B cell (primary cell): ENCODE results near the gene TGFBR2. TPM values are rescaled to one million over a fixed set of nuclear protein-coding genes. Genes with fewer than 3 reads are reported as not detected.

Source experiments
- ATAC-seq: fragments of 200-7000 bp; cut with Tn5 transposase; one replicate; pipeline ENCODE4 v1.10.0; 2021; ENCODE audit warnings: low read depth, mild to moderate bottlenecking, moderate number of reproducible peaks, moderate library complexity
- CTCF ChIA-PET: fragments of 350-600 bp; sonication (Branson Sonifier 250); formaldehyde crosslinking; loops from one replicate; lab custom pipeline; 2021; ENCODE audit warnings: antibody characterized with exemption, inconsistent platforms; lab: Charles Lee
- POLR2A ChIA-PET: fragments of 350-600 bp; sonication (Branson Sonifier 250); formaldehyde crosslinking; loops from one replicate; lab custom pipeline; 2021; ENCODE audit warnings: antibody characterized with exemption; lab: Charles Lee
- DNase-seq: peaks from one replicate; pipeline ENCODE4 v3.0.0; 2013
- H2AFZ ChIP-seq: 2 replicates; pipeline ENCODE4 v1.6.1; 2012; ENCODE audit warnings: mild to moderate bottlenecking, low read depth, low read length; ENCODE audit not compliant: insufficient read depth, poor library complexity, severe bottlenecking
- H3K27ac ChIP-seq, 2 donors: 1 replicate in 1 of 2; 2 replicates in 1 of 2; pipeline ENCODE4 v1.5.1; 2012 to 2013; ENCODE audit warnings: low read length in 2 of 2, mild to moderate bottlenecking in 2 of 2, moderate library complexity in 1 of 2
- H3K27me3 ChIP-seq, 4 experiments: fragments of 200-600 bp in 1 of 4; sonication (generic) in 1 of 4; replicated peaks in 1 of 4; 1 replicate in 2 of 4; 2 replicates in 2 of 4; pipeline versions ENCODE4 v1.6.1 to v1.7.0; 2013 to 2016; ENCODE audit warnings: low read length in 3 of 4, mild to moderate bottlenecking in 2 of 4, mixed read lengths in 1 of 4, moderate library complexity in 1 of 4; ENCODE audit not compliant: insufficient read depth in 4 of 4, control insufficient read depth in 3 of 4; ENCODE audit errors: control extremely low read depth in 1 of 4
- H3K36me3 ChIP-seq, 2 experiments: replicated peaks in 1 of 2; 1 replicate in 1 of 2; 2 replicates in 1 of 2; pipeline versions ENCODE4 v1.6.1 to v1.7.1; 2013; ENCODE audit warnings: low read length in 1 of 2; ENCODE audit not compliant: insufficient read depth in 2 of 2, control insufficient read depth in 1 of 2; ENCODE audit errors: control extremely low read depth in 1 of 2, extremely low read depth in 1 of 2
- H3K4me1 ChIP-seq, 2 donors: fragments of 200-600 bp in 1 of 2; sonication (generic) in 1 of 2; 1 replicate in 1 of 2; 2 replicates in 1 of 2; pipeline versions ENCODE4 v1.5.1 to v1.6.1; 2013 to 2017; ENCODE audit warnings: low read length in 2 of 2; ENCODE audit not compliant: control insufficient read depth in 2 of 2, insufficient read depth in 2 of 2
- H3K4me2 ChIP-seq: replicated peaks from 2 replicates; pipeline ENCODE3; 2012; ENCODE audit warnings: mild to moderate bottlenecking, low read depth, low read length; ENCODE audit not compliant: poor library complexity, severe bottlenecking
- H3K4me3 ChIP-seq, 5 experiments: fragments of 200-600 bp in 1 of 5; sonication (generic) in 1 of 5; 1 replicate in 3 of 5; 2 replicates in 2 of 5; pipeline versions ENCODE4 v1.5.1 to v1.7.0; 2011 to 2016; ENCODE audit warnings: low read length in 4 of 5, mild to moderate bottlenecking in 4 of 5, low read depth in 2 of 5, control low read depth in 1 of 5, moderate library complexity in 1 of 5; ENCODE audit not compliant: insufficient read depth in 1 of 5; ENCODE audit errors: control extremely low read depth in 1 of 5, extremely low read depth in 1 of 5
- H3K79me2 ChIP-seq: fragments of 200-600 bp; sonication (generic); one replicate; pipeline ENCODE4 v1.6.0; 2016; ENCODE audit warnings: low read length; ENCODE audit not compliant: control insufficient read depth, insufficient read depth
- H3K9ac ChIP-seq: fragments of 200-600 bp; sonication (generic); 2 replicates; pipeline ENCODE4 v1.6.1; 2017; ENCODE audit warnings: mild to moderate bottlenecking, low read length, moderate library complexity
- H3K9me3 ChIP-seq, 3 donors: one replicate each; pipeline versions ENCODE4 v1.6.1 to v1.7.1; 2013; ENCODE audit warnings: low read length in 2 of 3; ENCODE audit not compliant: control insufficient read depth in 2 of 3, insufficient read depth in 1 of 3; ENCODE audit errors: control extremely low read depth in 1 of 3
- H4K20me1 ChIP-seq: 2 replicates; pipeline ENCODE4 v1.6.0; 2012; ENCODE audit warnings: mild to moderate bottlenecking, low read length; ENCODE audit not compliant: insufficient read depth, control insufficient read depth, poor library complexity, severe bottlenecking
- H3K27ac Mint-ChIP-seq: one replicate; pipeline ENCODE4 v1.8.0; 2021; ENCODE audit warnings: mixed read lengths
- H3K27me3 Mint-ChIP-seq: one replicate; pipeline ENCODE4 v1.8.0; 2021; ENCODE audit warnings: mixed read lengths
- H3K4me1 Mint-ChIP-seq: one replicate; pipeline ENCODE4 v1.8.0; 2021; ENCODE audit warnings: mixed read lengths
- H3K4me3 Mint-ChIP-seq: one replicate; pipeline ENCODE4 v1.8.0; 2021; ENCODE audit warnings: mixed read lengths
- H3K9me3 Mint-ChIP-seq: one replicate; pipeline ENCODE4 v1.8.0; 2022; ENCODE audit warnings: mixed read lengths; ENCODE audit not compliant: insufficient read depth
- EZH2 ChIP-seq: IDR thresholded peaks from 2 replicates; pipeline ENCODE4 v1.6.1; 2012; ENCODE audit warnings: borderline replicate concordance, low read depth, mild to moderate bottlenecking, moderate library complexity, low read length; ENCODE audit not compliant: insufficient read depth, poor library complexity, severe bottlenecking
- WGBS: methylation state at CpG from one replicate; pipeline ENCODE4 v1.1.5; 2013; ENCODE audit warnings: missing lambda C conversion rate; ENCODE audit not compliant: insufficient coverage; 5-methylcytosine and 5-hydroxymethylcytosine counted together
- intact Hi-C: fragments of 100-400 bp; cut with micrococcal nuclease; formaldehyde crosslinking; loops from one replicate; pipeline ENCODE4 v1.10.0; 2022
- polyA plus RNA-seq: library from polyadenylated mRNA; depleted of rRNA; stranded (reverse); fragments of >200 nt; gene quantifications from 2 replicates; pipeline ENCODE4 v1.2.3, GENCODE V29; 2012
- total RNA-seq, 2 donors: library from RNA; stranded (reverse); fragments of 120-200 nt in 1 of 2; gene quantifications; 1 replicate in 1 of 2; 2 replicates in 1 of 2; pipeline versions ENCODE4 v1.2.3 to v1.2.4, GENCODE V29; 2013 to 2022
- TF ChIP-seq, protein P1 (sequence below): fragments of 200-600 bp; IDR thresholded peaks from one replicate; pipeline ENCODE4 v1.8.0; 2022; ENCODE audit warnings: antibody characterized with exemption, mild to moderate bottlenecking

TGFBR2 gene
- total and polyA plus RNA-seq, 2 donors (not counting 1 experiment from before 2014, with no cell fraction given), result 68.7 to 189 TPM

DNA sequence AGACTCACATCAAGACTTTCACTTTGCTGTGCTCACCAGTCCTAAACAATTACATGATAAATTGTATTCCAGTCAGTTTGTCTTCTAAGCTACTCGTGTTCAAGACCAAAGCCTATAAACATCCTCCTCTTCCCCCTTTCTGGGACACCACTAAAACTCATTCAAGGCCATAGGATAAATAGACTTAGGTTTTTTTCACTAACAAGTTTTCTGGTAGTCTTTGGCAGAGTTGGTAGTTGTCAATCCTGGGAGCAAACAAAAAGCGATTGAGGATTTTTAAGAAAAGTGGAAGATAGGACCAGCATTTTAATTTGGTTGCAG lies 114.9 kb downstream of the TGFBR2 start:
- TF ChIP-seq EZH2, result no peak
- TF ChIP-seq, protein P1, sequence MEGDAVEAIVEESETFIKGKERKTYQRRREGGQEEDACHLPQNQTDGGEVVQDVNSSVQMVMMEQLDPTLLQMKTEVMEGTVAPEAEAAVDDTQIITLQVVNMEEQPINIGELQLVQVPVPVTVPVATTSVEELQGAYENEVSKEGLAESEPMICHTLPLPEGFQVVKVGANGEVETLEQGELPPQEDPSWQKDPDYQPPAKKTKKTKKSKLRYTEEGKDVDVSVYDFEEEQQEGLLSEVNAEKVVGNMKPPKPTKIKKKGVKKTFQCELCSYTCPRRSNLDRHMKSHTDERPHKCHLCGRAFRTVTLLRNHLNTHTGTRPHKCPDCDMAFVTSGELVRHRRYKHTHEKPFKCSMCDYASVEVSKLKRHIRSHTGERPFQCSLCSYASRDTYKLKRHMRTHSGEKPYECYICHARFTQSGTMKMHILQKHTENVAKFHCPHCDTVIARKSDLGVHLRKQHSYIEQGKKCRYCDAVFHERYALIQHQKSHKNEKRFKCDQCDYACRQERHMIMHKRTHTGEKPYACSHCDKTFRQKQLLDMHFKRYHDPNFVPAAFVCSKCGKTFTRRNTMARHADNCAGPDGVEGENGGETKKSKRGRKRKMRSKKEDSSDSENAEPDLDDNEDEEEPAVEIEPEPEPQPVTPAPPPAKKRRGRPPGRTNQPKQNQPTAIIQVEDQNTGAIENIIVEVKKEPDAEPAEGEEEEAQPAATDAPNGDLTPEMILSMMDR, result no peak
- H3K27me3 ChIP-seq, result no peaks in the 10 kb centered on the region
- DNase-seq (no peak), ATAC-seq (no peak)
- H3K4me1 Mint-ChIP-seq, result peaks cover 9% of the 10 kb centered on the region
- H3K9me3 ChIP-seq, result peaks cover 0 to 5% (median 0%) of the 10 kb centered on the region in 3 donors
- H3K79me2 ChIP-seq, result no peaks in the 10 kb centered on the region
- ChIA-PET POLR2A (no interaction called here), CTCF (no interaction called here)
- 90% methylated on average over 2 of the region's 2 CpGs for WGBS
- no peak overlapping the region for H3K27ac Mint-ChIP-seq
- peaks cover 4 to 10% of the 10 kb centered on the region in 2 donors for H3K4me1 ChIP-seq
- H3K4me3 Mint-ChIP-seq, result no peak overlapping the region
- intact Hi-C loops, result no loop called here
- no peak overlapping the region for H3K4me2 ChIP-seq
- H2AFZ ChIP-seq, result no peak overlapping the region
- H3K36me3 ChIP-seq, result no peaks in the 10 kb centered on the region
- no peak overlapping the region for H3K27ac ChIP-seq
- peaks cover 9% of the 10 kb centered on the region for H3K27me3 Mint-ChIP-seq
- H3K9me3 Mint-ChIP-seq, result no peaks in the 10 kb centered on the region
- no peaks in the 10 kb centered on the region for H4K20me1 ChIP-seq
- no peak overlapping the region for H3K4me3 ChIP-seq
- no peak overlapping the region for H3K9ac ChIP-seq

GRCh38 chr3:30723211-30723610 lies 116.8 kb downstream of the TGFBR2 start:
- H4K20me1 ChIP-seq, result no peaks in the 10 kb centered on the region
- TF ChIP-seq, protein P1, result no peak
- TF ChIP-seq EZH2, result no peak
- peaks cover 9% of the 10 kb centered on the region for H3K4me1 Mint-ChIP-seq
- H3K9me3 ChIP-seq, result peaks cover 0 to 2% (median 0%) of the 10 kb centered on the region in 3 donors
- H2AFZ ChIP-seq, result no peak overlapping the region
- peaks cover 4 to 10% of the 10 kb centered on the region in 2 donors for H3K4me1 ChIP-seq
- no peaks in the 10 kb centered on the region for H3K36me3 ChIP-seq
- peaks cover 9% of the 10 kb centered on the region for H3K27me3 Mint-ChIP-seq
- CTCF ChIA-PET, result interaction anchor here (1.1 kb wide), 1 partner anchor 32 kb away, joined by 4 read pairs; no protein-coding TSS in a partner anchor
- H3K4me2 ChIP-seq, result no peak overlapping the region
- no peak overlapping the region for H3K4me3 ChIP-seq
- intact Hi-C loops, result no loop called here
- no peak overlapping the region for H3K27ac Mint-ChIP-seq
- POLR2A ChIA-PET, result no interaction called here
- H3K79me2 ChIP-seq, result no peaks in the 10 kb centered on the region
- DNase-seq (no peak), ATAC-seq (no peak)
- H3K27me3 ChIP-seq, result no peaks in the 10 kb centered on the region
- no peak overlapping the region for H3K27ac ChIP-seq
- H3K9ac ChIP-seq, result no peak overlapping the region
- H3K4me3 Mint-ChIP-seq, result no peak overlapping the region
- WGBS, result no CpG with 5 or more reads among the region's 1 CpG
- H3K9me3 Mint-ChIP-seq, result no peaks in the 10 kb centered on the region
